ENCODE results near the gene ANO6.

Gene ANO6

GRCh38 chr12:45398552-45398951, 182.7 kb downstream of the ANO6 start:
- Histone ChIP-seq H3K4me1 (ENCODE audit: control insufficient read depth, insufficient read depth, low read length) (no peaks in the 10 kb centered on the region), H3K36me3 (ENCODE audit: insufficient read depth, low read length) (peaks cover 8% of the 10 kb centered on the region), H3K4me3 (ENCODE audit: low read length) (no peak overlapping the region), H3K9me3 (replicated peaks; ENCODE audit: low read length) (no peaks in the 10 kb centered on the region), H3K27me3 (ENCODE audit: control insufficient read depth, insufficient read depth, low read length) (no peaks in the 10 kb centered on the region), H3K4me2 (ENCODE audit: low read length) (no peak overlapping the region), H3K9ac (ENCODE audit: low read depth, low read length) (no peak overlapping the region)

- no peak overlapping the region for H3K4me2 ChIP-seq (ENCODE audit: low read length)
- H3K4me3 ChIP-seq (ENCODE audit: low read length), result no peak overlapping the region
- H3K9ac ChIP-seq (ENCODE audit: low read depth, low read length), result no peak overlapping the region
- H3K9me3 ChIP-seq (replicated peaks; ENCODE audit: low read length), result no peaks in the 10 kb centered on the region
- H3K36me3 ChIP-seq (ENCODE audit: insufficient read depth, low read length), result peaks cover 8% of the 10 kb centered on the region
- H3K4me1 ChIP-seq (ENCODE audit: control insufficient read depth, insufficient read depth, low read length), result no peaks in the 10 kb centered on the region
- H3K27me3 ChIP-seq (ENCODE audit: control insufficient read depth, insufficient read depth, low read length), result no peaks in the 10 kb centered on the region
These were observed 185.1 kb downstream of the ANO6 start for GRCh38 chr12:45400991-45401390.

GRCh38 chr12:45402288-45402687, 186.4 kb downstream of the ANO6 start:
- Histone ChIP-seq H3K9me3 (replicated peaks; ENCODE audit: low read length) (no peaks in the 10 kb centered on the region), H3K9ac (ENCODE audit: low read depth, low read length) (no peak overlapping the region), H3K4me2 (ENCODE audit: low read length) (no peak overlapping the region), H3K36me3 (ENCODE audit: insufficient read depth, low read length) (peaks cover 8% of the 10 kb centered on the region), H3K4me1 (ENCODE audit: control insufficient read depth, insufficient read depth, low read length) (no peaks in the 10 kb centered on the region), H3K27me3 (ENCODE audit: control insufficient read depth, insufficient read depth, low read length) (no peaks in the 10 kb centered on the region), H3K4me3 (ENCODE audit: low read length) (no peak overlapping the region)

GRCh38 chr12:45406988-45407850, 191.3 kb downstream of the ANO6 start:
- Histone ChIP-seq H3K4me3 (ENCODE audit: low read length) (no peak overlapping the region), H3K36me3 (ENCODE audit: insufficient read depth, low read length) (peaks cover 8% of the 10 kb centered on the region), H3K4me2 (ENCODE audit: low read length) (no peak overlapping the region), H3K9ac (ENCODE audit: low read depth, low read length) (no peak overlapping the region), H3K27me3 (ENCODE audit: control insufficient read depth, insufficient read depth, low read length) (no peaks in the 10 kb centered on the region), H3K9me3 (replicated peaks; ENCODE audit: low read length) (no peaks in the 10 kb centered on the region), H3K4me1 (ENCODE audit: control insufficient read depth, insufficient read depth, low read length) (peaks cover 16% of the 10 kb centered on the region)

DNA sequence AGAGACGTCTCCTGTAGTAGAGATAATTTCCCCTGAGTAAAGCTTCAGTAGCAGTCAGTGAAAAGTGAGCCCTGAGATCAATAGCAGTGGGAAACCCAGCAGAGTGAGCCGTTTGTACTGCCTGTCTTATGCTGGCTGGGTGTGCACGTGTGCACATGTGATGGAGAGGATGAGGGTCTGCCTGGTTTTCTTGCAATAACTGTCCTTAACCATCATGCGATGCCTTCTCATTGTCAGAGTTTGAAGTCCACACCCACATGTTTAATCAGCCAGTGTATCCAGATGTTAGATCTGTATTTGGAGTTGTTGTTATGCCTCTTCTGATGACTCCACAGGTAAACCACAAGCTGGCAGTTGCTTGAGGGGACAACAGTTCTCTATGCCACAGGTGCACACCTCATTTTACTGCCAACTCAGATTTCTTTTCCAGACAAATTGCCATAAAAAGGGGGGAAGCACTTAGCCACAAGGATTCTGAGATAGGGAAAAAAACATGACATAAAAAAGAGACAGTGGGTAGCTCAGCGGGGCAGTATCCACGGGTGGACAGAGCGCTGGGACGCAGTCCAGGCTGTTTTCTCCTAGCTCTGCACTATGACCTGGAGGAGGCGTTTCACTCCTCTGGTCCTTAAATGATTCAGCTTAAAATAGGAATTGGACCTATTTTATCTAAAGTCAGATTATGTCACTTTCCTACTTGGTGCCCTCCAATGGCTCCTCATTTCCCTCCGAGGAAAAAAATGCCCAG, 192.3 kb downstream of the ANO6 start:
- peaks cover 15% of the 10 kb centered on the region for H3K36me3 ChIP-seq (ENCODE audit: insufficient read depth, low read length)
- H3K9ac ChIP-seq (ENCODE audit: low read depth, low read length), result no peak overlapping the region
- no peaks in the 10 kb centered on the region for H3K27me3 ChIP-seq (ENCODE audit: control insufficient read depth, insufficient read depth, low read length)
- H3K4me2 ChIP-seq (ENCODE audit: low read length), result no peak overlapping the region
- H3K9me3 ChIP-seq (replicated peaks; ENCODE audit: low read length), result no peaks in the 10 kb centered on the region
- no peak overlapping the region for H3K4me3 ChIP-seq (ENCODE audit: low read length)
- peaks cover 16% of the 10 kb centered on the region for H3K4me1 ChIP-seq (ENCODE audit: control insufficient read depth, insufficient read depth, low read length)

GRCh38 chr12:45408729-45409114, 192.8 kb downstream of the ANO6 start:
- Histone ChIP-seq H3K9ac (ENCODE audit: low read depth, low read length) (no peak overlapping the region), H3K9me3 (replicated peaks; ENCODE audit: low read length) (no peaks in the 10 kb centered on the region), H3K27me3 (ENCODE audit: control insufficient read depth, insufficient read depth, low read length) (no peaks in the 10 kb centered on the region), H3K4me2 (ENCODE audit: low read length) (no peak overlapping the region), H3K36me3 (ENCODE audit: insufficient read depth, low read length) (peaks cover 17% of the 10 kb centered on the region), H3K4me1 (ENCODE audit: control insufficient read depth, insufficient read depth, low read length) (peaks cover 16% of the 10 kb centered on the region), H3K4me3 (ENCODE audit: low read length) (no peak overlapping the region)

- Histone ChIP-seq H3K9me3 (replicated peaks; ENCODE audit: low read length) (no peaks in the 10 kb centered on the region), H3K36me3 (ENCODE audit: insufficient read depth, low read length) (peaks cover 17% of the 10 kb centered on the region), H3K4me1 (ENCODE audit: control insufficient read depth, insufficient read depth, low read length) (peaks cover 17% of the 10 kb centered on the region)
These were observed 194.1 kb downstream of the ANO6 start for GRCh38 chr12:45409966-45410365.

GRCh38 chr12:45411626-45412025, 195.7 kb downstream of the ANO6 start:
- H3K9me3 ChIP-seq (replicated peaks; ENCODE audit: low read length), result no peaks in the 10 kb centered on the region
- no peak overlapping the region for H3K9ac ChIP-seq (ENCODE audit: low read depth, low read length)
- H3K36me3 ChIP-seq (ENCODE audit: insufficient read depth, low read length), result peaks cover 17% of the 10 kb centered on the region
- no peak overlapping the region for H3K4me3 ChIP-seq (ENCODE audit: low read length)
- H3K4me1 ChIP-seq (ENCODE audit: control insufficient read depth, insufficient read depth, low read length), result peaks cover 27% of the 10 kb centered on the region
- no peak overlapping the region for H3K4me2 ChIP-seq (ENCODE audit: low read length)
- H3K27me3 ChIP-seq (ENCODE audit: control insufficient read depth, insufficient read depth, low read length), result no peaks in the 10 kb centered on the region

More at GRCh38 chr12:45409966-45410365, 194.1 kb downstream of the ANO6 start:
- Histone ChIP-seq H3K4me3 (ENCODE audit: low read length) (no peak overlapping the region), H3K27me3 (ENCODE audit: control insufficient read depth, insufficient read depth, low read length) (no peaks in the 10 kb centered on the region), H3K4me2 (ENCODE audit: low read length) (peak overlapping the region; percentile 49), H3K9ac (ENCODE audit: low read depth, low read length) (peak overlapping the region; percentile 10)

- H3K4me2 ChIP-seq (ENCODE audit: low read length), result no peak overlapping the region
- no peak overlapping the region for H3K4me3 ChIP-seq (ENCODE audit: low read length)
- no peaks in the 10 kb centered on the region for H3K27me3 ChIP-seq (ENCODE audit: control insufficient read depth, insufficient read depth, low read length)
- H3K36me3 ChIP-seq (ENCODE audit: insufficient read depth, low read length), result peaks cover 20% of the 10 kb centered on the region
- peaks cover 18% of the 10 kb centered on the region for H3K4me1 ChIP-seq (ENCODE audit: control insufficient read depth, insufficient read depth, low read length)
- H3K9me3 ChIP-seq (replicated peaks; ENCODE audit: low read length), result no peaks in the 10 kb centered on the region
- peak overlapping the region; percentile 41 for H3K9ac ChIP-seq (ENCODE audit: low read depth, low read length)
These were observed 199.5 kb downstream of the ANO6 start for GRCh38 chr12:45415393-45415817.

DNA sequence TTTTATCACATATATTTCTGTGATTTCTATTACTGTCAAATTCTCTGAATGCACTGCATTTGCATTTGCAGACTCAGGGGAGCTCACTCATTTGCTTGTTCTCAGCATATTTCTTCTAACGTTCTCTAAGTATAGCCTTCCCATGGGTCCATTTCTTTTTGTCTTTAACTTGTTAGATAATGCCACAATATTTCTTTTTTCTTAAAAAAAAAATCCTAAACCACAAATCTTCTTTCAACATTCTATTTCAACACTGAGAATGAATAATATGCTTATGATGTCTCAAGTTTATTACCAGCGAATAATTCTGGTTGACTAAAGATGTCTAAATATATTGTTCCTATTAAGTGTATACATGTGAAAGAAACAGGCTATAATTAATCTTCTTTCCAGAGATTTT, 200.2 kb downstream of the ANO6 start:
- peaks cover 20% of the 10 kb centered on the region for H3K36me3 ChIP-seq (ENCODE audit: insufficient read depth, low read length)
- no peaks in the 10 kb centered on the region for H3K27me3 ChIP-seq (ENCODE audit: control insufficient read depth, insufficient read depth, low read length)
- no peak overlapping the region for H3K4me2 ChIP-seq (ENCODE audit: low read length)
- H3K4me1 ChIP-seq (ENCODE audit: control insufficient read depth, insufficient read depth, low read length), result peaks cover 12% of the 10 kb centered on the region
- H3K9me3 ChIP-seq (replicated peaks; ENCODE audit: low read length), result no peaks in the 10 kb centered on the region
- no peak overlapping the region for H3K4me3 ChIP-seq (ENCODE audit: low read length)
- H3K9ac ChIP-seq (ENCODE audit: low read depth, low read length), result peak overlapping the region; percentile 41

- H3K9me3 ChIP-seq (replicated peaks; ENCODE audit: low read length), result no peaks in the 10 kb centered on the region
- H3K36me3 ChIP-seq (ENCODE audit: insufficient read depth, low read length), result peaks cover 10% of the 10 kb centered on the region
- no peak overlapping the region for H3K9ac ChIP-seq (ENCODE audit: low read depth, low read length)
- peaks cover 11% of the 10 kb centered on the region for H3K4me1 ChIP-seq (ENCODE audit: control insufficient read depth, insufficient read depth, low read length)
- no peak overlapping the region for H3K4me2 ChIP-seq (ENCODE audit: low read length)
- no peak overlapping the region for H3K4me3 ChIP-seq (ENCODE audit: low read length)
- no peaks in the 10 kb centered on the region for H3K27me3 ChIP-seq (ENCODE audit: control insufficient read depth, insufficient read depth, low read length)
These were observed 202.6 kb downstream of the ANO6 start for GRCh38 chr12:45418520-45418919.

Measured in skeletal muscle satellite cell (primary cell).